Stimulated activated CD4-positive, alpha-beta T cell treated with anti-CD3 and anti-CD28 coated beads, TNF-alpha, amount 100 ng/mL, for 1 hour (primary cell): ENCODE measurements around the gene BMERB1.
"Not testable (repeated sequence)": the region's sequence is repeated elsewhere in the genome, so short reads cannot be mapped to it uniquely, and the experiment has no call there.

Experiments used
- DNase-seq, 3 donors: peaks; one replicate each; pipeline ENCODE4 v3.0.0-alpha.2; 2020; ENCODE audit warnings: low read depth in 3 of 3, low spot score in 1 of 3

Gene BMERB1

DNA sequence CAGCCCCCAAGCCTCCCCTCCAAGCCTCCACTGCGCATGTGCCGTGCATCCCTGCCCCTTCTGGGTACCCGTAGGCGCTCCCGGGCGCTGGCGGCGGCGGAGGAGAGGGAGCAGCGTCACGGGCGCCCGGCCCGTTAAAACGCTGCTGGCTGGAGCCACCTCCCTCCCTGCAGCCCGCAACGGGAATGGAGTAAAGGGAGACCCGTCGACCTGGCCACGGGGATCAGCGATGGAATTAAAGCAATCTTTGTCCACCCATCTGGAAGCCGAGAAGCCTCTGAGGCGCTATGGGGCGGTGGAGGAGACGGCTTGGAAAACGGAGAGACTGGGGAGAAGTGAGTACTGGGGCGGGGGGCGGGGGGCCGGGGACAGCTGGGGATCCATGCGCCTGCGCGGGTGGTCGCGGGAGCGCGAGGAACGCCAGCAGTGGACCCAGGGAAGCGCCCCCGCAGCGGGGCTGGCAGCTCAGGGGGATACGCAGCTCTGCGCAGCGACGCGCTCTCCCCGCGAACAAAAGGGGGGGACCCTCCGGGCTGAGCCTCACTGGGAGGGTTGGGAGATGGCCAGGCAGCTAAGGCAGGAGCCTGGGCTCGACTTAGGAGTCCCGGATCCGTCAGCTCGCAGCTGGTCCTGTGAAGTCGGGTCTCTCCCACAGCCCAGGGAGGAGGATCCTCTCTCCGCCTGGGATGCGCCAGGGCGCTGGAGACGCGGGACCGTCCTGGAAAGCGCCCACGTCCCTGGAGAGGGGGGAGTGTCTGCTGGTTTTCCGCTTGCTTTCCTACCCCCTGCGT lies at the start of gene BMERB1:
Gene BMERB1 (plus strand): TSS at position 164 of the 791 bp plus-strand sequence. CDS start 66 bp downstream, at position 230.
- peak in 1 of 3 donors; percentile 51 for DNase-seq

DNA sequence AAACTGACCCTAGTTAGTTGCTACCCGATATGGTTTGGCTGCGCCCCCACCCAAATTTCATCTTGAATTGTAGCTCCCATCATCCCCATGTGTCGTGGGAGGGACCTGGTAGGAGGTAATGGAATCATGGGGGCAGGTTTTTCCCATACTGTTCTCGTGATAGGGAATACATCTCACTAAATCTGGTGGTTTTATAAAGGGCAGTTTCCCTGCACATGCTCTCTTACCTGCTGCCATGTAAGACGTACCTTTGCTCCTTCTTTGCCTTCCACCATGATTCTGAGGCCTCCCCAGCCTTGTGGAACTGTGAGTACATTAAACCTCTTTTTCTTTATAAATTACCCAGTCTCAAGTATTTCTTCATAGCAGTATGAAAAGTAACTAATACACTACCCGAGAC lies 46.3 kb upstream of the BMERB1 start:
- not testable (repeated sequence) for DNase-seq

DNA sequence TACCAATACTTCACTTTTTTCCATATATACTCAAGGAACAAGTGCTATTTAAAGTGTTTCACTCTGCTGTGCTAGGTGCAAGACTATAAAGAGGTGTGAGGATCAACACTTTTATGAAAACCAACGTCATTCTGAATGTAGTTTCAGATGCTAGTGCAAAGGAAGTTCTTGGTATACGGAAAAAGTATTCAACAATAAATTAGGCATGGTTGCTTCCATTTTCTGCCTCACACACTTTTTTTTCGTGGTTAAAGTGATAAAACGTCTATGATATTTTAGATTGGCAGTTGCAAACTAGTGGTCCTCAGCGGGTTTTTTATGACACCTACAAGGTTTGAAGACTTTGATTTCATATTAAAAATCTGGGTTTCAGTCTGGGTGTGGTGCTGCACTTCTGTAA lies 44.5 kb upstream of the BMERB1 start:
- not testable (repeated sequence) for DNase-seq

DNA sequence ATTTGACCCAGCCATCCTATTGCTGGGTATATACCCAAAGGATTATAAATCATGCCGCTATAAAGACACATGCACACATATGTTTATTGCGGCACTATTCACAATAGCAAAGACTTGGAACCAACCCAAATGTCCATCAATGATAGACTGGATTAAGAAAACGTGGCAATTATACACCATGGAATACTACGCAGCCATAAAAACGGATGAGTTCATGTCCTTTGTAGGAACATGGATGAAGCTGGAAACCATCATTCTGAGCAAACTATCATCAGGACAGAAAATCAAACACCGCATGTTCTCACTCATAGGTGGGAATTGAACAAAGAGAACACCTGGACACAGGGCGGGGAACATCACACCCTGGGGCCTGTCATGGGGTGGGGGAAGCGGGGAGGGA lies 41.4 kb upstream of the BMERB1 start:
- DNase-seq: not testable (repeated sequence)

DNA sequence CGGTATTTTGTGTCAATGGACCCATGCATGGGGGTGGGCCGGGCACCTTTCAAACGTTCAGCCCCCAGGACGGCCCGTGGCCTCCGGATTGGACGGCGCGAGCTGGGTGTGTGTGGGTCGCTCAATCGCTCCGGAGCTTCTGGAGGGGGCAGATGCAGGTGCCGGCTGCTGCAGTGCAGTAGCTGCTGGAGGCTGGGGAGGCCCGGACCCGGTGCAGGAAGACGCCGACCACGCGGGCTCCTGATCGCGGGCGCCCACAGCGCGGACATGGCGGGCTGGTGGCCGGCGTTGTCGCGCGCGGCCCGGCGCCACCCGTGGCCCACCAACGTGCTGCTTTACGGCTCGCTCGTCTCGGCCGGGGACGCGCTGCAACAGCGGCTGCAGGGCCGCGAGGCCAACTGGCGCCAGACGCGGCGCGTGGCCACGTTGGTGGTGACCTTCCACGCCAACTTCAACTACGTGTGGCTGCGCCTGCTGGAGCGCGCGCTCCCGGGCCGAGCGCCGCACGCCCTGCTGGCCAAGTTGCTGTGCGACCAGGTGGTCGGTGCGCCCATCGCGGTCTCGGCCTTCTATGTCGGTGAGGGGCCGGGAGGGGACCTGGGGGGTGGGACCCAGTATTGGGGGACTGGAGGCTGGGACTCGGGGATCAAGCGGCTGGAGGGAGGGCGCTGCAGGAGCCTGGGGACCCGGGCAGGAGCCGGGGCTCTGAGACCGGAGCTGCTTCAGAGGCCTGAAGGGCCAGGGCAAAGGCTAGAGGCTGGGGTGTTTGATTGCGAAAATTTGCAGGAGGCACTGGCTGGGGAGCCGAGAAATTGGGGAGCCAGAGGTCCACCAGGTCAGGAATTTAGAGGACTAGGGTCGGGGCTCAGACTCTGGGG lies 38.5 kb upstream of the BMERB1 start, which contains the start of gene MPV17L:
Gene MPV17L (plus strand): TSS at position 124 of the 878 bp plus-strand sequence. CDS start 144 bp downstream, at position 268.
- DNase-seq: not testable (repeated sequence)

DNA sequence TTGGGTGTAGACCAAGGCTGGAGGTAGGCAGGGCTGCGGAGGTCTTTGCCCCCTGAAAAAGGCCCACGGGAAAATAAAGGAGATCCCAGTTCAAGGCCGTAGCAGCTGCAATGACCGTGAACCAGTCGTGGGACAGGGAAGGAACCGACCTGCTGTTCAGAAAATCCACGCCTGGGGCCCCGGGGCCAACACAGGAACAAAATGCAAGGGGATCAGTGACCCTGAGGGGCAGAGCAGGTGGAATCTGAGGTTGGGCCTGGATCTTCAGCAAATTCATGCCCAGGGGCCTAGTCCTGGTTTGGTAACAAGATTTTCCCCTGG lies 37.9 kb upstream of the BMERB1 start:
- DNase-seq: not testable (repeated sequence)

DNA sequence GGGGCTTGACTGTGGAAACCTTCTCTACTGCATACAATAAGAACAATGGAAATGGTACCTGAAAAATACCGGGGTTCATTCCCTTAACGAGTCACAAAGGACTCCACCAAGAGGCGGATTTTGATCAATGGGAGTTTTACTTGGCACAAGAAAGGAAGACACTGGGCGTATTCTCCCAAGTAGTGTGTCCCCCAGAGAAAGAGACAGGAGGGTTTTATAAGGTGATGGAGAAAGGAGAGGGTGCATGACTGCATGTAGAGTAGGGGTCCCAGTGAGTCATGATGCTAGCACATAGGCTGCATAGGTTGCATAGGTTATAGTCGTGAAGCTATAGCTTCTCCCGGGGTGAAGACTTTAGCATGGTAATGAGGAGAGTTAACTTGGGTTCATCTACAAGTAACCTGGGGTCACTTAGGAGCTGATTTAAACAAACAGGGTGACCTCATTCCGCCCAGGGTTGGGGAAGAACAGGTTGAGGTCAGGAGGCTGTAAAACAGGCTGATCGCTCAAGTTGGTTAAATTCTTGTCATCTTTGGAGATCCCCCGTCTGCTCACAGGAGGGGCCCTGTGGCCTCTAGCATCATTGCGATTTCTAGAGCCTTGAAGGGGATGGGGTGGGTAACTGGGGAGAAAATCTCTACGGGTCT lies 37.3 kb upstream of the BMERB1 start:
- no peak for DNase-seq

DNA sequence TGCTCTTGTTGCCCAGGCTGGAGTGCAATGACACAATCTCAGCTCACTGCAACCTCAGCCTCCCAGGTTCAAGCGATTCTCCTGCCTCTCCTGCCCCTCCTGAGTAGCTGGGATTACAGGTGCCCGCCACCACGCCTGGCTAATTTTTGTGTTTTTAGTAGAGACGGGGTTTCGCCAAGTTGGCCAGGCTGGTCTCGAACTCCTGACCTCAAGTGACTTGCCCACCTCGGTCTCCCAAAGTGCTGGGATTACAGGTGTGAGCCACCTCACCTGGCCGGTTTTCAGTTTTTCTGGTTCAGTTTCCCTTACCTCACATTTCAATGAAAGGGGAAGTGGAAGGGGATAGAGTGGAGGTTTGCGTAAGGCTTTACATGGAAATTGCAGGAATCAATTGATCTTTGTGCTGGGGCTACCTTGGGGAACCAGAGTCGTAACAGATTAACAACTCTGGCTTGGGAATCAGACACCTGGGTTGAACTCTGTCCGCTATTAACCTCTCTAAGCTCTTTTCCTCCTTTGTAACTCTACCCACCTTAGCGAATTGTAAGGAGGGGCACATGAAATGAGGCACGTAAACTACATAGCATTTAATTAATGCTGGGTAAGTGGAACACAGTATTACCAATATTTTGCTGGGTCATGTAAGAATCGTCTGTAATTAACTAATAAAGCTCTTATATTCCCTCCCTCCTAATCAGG lies 35.6 kb upstream of the BMERB1 start:
- no peak for DNase-seq

DNA sequence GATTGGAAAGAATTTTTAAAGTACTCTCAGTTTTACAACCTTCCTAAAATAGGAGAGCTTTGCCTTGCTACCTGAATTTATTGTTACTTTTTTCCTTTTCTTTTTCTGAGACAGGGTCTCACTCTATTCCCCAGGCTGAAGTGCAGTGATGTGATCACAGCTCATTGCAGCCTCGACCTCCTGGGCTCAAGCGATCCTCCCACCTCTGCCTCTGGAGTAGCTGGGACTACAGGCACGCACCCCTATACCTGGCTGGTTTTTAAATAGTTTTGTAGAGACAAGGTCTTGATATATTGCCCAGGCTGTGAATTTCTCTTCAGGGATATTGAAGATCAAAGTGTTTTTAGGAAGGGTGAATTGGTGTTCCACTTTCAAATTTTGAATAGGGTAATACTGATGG lies 35.1 kb upstream of the BMERB1 start:
- no peak for DNase-seq

DNA sequence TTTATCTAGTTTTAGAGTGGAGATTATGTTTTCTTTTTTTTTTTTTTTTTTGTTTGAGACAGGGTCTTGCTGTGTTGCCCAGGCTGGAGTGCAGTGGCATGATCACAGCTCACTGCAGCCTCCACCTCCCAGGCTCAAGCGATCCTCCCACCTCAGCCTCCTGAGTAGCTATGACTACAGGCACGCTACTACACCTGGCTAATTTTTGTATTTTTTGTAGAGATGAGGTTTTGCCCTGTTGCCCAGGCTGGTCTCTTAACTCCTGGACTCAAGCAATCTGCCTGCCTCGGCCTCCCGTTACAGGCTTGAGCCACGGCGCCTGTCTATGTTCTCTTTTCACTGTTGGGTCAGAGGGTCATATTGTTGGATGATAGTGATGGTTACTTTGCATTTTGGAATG lies 34.1 kb upstream of the BMERB1 start:
- not testable (repeated sequence) for DNase-seq

DNA sequence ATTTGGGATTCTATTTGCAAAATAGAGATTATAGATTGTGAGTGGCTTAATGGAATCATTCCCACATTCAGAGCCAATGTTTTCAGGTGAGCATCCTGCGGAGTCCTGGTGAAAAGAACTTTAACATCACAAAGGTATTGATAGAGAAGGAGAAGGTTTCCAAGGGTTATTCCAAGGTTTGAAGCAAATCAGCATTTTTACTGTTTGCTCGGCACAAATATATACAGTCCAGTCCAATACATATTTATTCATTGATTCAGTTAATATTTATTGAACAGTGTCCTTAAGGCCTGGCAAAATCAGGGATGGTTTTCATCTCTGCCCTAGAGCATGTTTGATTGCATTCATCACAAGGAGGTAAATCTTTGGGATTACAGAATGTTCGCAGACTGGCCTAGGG lies 32.4 kb upstream of the BMERB1 start:
- no peak for DNase-seq

DNA sequence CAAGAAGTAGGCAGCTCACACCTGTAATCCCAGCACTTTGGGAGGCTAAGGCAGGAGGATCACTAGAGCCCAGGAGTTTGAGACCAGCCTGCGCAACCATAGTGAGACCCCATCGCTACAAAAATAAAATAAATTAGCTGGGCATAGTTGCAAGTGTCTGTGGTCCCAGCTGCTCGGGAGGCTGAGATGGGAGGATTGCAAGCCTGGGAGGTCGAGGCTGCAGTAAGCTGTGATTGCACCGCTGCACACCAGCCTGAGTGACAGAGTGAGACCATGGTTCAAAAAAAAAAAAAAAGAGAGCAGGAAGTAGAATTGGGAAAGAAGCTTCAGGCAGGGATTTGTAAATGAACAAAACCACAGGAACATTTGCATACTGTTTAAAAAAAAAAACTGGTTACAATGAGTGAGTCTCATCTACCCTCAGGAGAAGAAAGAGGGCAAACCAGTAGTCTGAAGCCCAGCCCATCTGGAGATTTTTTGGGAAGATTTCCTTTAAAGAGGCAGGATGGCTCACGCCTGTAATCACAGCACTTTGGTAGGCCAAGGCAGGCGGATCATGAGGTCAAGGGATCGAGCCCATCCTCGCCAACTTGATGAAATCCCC lies 30.9 kb upstream of the BMERB1 start:
- DNase-seq: no peak

DNA sequence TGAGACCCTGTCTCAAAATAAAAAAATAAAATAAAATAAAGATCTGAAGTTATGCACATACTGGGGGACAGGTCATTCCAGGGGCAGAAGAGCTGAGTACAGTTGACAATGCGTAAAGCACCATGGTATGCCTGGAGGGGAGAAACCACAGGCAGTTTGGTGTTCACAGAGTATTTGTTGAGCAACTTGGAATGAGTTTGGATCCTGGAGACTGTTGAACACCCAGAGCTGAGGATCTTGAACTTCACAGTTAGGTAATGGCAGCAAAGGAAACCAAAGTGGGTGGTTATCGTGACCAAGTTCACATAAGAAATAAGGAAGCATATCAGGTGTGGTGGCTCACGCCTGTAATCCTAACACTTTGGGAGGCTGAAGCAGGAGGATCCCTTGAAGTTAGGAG lies 30.3 kb upstream of the BMERB1 start:
- DNase-seq: not testable (repeated sequence)

DNA sequence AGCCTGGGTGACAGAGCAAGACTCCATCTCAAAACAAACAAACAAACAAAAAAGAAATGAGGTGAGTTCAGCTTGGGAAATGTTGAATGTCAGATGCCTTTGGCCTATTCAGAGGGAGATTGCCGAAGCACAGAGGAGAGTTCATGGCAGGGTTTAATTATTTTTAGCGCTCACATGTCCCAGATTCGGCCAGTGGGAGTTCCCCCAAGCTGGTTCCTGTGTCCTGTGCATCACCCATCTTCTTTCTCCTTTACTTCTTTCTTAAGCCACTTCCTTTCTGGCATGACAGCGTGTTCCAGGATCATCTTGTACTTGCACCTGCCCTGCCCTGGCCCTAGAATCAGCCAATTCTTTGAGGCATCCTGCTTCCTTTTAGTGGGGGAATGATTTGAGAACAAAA lies 29.6 kb upstream of the BMERB1 start:
- no peak for DNase-seq

DNA sequence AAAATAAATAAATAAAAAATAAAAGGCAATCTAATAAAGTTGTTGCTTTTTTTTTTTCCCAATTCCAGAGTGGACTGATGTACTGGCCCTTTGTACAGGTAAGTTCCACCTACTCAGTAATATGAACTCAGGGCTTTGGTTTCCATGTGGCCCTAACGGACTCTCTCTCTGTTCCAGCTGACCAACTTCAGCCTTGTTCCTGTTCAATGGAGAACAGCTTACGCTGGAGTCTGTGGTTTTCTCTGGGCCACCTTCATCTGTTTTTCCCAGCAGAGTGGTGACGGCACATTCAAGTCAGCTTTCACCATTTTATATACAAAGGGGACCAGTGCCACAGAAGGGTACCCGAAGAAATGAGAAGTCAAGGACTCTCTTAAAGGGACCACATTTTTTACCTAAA lies 26.6 kb upstream of the BMERB1 start:
- not testable (repeated sequence) for DNase-seq

DNA sequence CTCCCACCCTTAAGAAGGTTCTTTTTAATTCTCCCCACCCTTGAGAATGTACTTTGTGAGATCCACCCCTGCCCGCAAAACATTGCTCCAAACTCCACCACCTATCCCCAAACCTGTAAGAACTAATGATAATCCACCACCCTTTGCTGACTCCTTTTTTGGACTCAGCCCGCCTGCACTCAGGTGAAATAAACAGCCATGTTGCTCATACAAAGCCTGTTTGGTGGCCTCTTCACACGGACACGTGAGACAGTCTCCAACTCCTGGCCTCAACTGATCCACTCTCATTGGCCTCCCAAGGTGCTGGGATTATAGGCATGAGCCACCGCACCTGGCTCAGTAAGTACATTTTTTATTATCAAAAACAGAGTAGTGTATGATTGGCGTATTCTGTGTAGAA lies 24.9 kb upstream of the BMERB1 start:
- DNase-seq: not testable (repeated sequence)

DNA sequence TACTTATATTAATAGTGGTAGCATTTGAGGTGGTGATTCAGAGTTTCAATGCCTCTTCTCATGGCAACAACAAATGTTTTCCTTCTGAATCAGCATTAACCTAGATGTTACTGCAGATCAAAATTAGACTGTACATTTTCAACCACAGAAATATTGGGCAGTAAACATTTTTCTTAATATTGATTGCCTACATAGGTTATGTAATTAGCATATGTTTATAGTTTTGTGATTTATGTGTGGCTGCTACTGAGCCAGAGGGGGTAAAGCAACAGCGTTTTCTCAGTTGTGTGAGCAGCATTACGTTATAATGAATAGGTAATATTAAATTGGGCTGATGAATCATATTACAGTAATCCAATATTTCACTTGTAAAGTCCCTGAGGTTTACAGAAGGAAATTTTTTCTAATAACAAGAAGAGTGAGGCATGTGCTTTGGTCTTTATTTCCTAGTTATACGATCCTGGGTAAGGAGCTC lies 18.8 kb upstream of the BMERB1 start:
- DNase-seq: no peak

DNA sequence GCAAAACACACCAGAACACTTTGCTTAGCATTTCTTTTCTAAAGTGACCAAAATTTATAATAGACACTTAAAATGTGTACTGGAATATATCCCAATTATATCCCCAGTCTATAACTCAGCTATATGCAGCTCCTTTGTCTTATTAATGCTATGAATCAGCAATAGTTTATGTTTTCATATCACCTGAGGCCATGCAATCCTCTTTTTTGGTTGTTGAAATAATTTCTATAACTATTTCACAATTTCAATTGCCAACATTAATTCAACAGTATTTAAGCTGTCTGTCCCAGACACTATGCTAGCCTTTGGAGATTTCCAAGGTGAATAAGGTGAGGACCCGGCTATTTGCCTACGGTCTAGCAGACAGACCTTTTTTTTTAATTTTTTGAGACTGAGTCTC lies 17.2 kb upstream of the BMERB1 start:
- DNase-seq: no peak

DNA sequence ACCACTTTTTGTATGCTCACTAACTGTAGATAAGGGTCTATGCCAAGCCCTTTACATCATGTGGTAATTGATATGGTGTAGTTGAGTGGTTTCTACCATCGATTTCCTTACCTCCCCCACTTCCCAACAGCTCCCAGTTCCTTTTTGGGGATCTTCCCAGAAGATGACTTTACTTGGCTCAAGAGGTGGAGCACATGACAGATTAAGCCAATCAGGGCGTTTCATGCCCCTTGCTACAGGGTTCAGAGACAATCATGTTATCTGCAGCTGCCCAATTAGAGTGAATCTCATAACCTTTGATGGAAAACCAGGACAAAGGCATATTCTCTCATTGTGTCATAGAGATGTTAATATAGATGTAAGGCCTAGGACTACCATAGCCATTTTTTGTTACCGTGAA lies 16.2 kb upstream of the BMERB1 start:
- DNase-seq: no peak

DNA sequence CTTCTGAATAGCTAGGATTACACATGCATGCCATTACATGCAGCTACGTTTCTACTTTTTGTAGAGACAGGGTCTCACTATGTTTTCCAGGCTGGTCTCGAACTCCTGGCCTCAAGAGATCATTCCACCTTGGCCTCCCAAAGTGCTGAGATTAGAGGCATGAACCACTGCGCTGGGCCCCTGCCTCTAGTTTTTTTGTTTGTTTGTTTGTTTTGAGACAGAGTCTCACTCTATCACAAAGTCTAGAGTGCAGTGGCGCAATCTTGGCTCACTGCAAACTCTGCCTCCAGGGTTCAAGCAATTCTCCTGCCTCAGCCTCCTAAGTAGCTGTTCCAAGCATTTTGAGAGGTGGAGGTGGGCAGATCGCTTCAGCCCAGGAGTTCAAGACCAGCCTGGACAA lies 12.7 kb upstream of the BMERB1 start:
- not testable (repeated sequence) for DNase-seq

DNA sequence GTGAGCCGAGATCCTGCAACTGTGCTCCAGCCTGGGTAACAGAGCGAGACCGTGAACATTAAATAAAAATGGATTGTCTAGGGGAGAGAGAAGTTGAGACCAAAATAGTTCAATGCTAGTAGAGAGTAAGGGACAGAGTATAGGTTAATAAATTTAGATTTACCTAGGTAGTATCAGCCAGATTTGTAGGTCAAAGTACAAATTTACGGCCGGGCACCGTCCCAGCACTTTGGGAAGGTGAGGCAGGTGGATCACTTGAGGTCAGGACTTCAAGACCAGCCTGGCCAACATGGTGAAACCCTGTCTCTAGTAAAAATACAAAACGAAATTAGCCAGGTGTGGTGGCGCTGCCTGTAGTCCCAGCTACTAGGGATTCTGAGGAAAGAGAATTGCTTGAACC lies 12.2 kb upstream of the BMERB1 start:
- DNase-seq: no peak
